ENCODE results near the gene UMPS.

DNA sequence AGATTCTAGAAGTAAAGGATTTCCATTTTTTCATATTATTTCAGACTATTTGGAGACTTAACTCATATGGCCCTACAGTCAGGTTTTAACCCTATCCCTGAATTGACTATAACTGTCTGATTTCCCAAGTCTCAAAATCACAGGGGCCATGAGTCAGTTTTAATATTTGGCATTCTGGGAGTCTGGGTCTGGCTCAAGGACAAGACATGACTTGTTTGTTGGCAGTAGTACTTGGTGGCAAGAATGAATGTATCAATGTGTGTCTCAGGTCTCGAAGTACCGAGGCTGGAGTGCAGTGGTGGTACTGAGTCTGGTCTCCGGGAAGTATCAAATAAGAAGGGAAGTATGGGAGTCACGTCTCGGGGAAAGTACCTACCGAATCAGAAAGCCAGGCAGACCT, 10.8 kb downstream of the UMPS start:
- TF ChIP-seq, protein P1, sequence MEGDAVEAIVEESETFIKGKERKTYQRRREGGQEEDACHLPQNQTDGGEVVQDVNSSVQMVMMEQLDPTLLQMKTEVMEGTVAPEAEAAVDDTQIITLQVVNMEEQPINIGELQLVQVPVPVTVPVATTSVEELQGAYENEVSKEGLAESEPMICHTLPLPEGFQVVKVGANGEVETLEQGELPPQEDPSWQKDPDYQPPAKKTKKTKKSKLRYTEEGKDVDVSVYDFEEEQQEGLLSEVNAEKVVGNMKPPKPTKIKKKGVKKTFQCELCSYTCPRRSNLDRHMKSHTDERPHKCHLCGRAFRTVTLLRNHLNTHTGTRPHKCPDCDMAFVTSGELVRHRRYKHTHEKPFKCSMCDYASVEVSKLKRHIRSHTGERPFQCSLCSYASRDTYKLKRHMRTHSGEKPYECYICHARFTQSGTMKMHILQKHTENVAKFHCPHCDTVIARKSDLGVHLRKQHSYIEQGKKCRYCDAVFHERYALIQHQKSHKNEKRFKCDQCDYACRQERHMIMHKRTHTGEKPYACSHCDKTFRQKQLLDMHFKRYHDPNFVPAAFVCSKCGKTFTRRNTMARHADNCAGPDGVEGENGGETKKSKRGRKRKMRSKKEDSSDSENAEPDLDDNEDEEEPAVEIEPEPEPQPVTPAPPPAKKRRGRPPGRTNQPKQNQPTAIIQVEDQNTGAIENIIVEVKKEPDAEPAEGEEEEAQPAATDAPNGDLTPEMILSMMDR (IDR thresholded peaks at IDR 0.05): no peak
- TF ChIP-seq EZH2 (IDR thresholded peaks at IDR 0.05): no peak
- no peak for TF ChIP-seq EZH2phosphoT487 (IDR thresholded peaks at IDR 0.05)
